Epithelial cell of prostate (primary cell): Measurements from ENCODE around the gene KCNK3.

Experiments
- DNase-seq: peaks from one replicate; pipeline ENCODE4 v3.0.0-alpha.2; 2011; ENCODE audit warnings: low read depth, low spot score
- H3K27ac ChIP-seq: fragments of 450-650 bp; 2 replicates; pipeline ENCODE4 v1.5.1; 2017; ENCODE audit warnings: mild to moderate bottlenecking

The KCNK3 gene

GRCh38 chr2:26724784-26725520 lies 32.4 kb downstream of the KCNK3 start:
- no peak overlapping the region for H3K27ac ChIP-seq
- DNase-seq, result no peak

- DNase-seq, result no peak
- H3K27ac ChIP-seq, result no peak overlapping the region
Observed at GRCh38 chr2:26725521-26725820, 32.9 kb downstream of the KCNK3 start.

GRCh38 chr2:26726228-26726627 lies 33.7 kb downstream of the KCNK3 start:
- DNase-seq, result no peak
- H3K27ac ChIP-seq, result no peak overlapping the region

- no peak for DNase-seq
- no peak overlapping the region for H3K27ac ChIP-seq
Observed at GRCh38 chr2:26727641-26728561, 35.4 kb downstream of the KCNK3 start.

GRCh38 chr2:26729311-26729710 lies 36.8 kb downstream of the KCNK3 start:
- H3K27ac ChIP-seq, result no peak overlapping the region
- DNase-seq, result no peak

GRCh38 chr2:26730549-26731344 lies 38.2 kb downstream of the KCNK3 start:
- no peak for DNase-seq
- H3K27ac ChIP-seq, result no peak overlapping the region

- no peak for DNase-seq
Observed at GRCh38 chr2:26731714-26732113, 39.2 kb downstream of the KCNK3 start.

GRCh38 chr2:26732446-26732845 lies 39.9 kb downstream of the KCNK3 start:
- H3K27ac ChIP-seq, result no peak overlapping the region
- DNase-seq, result no peak

More at GRCh38 chr2:26731714-26732113, 39.2 kb downstream of the KCNK3 start:
- no peak overlapping the region for H3K27ac ChIP-seq

- no peak overlapping the region for H3K27ac ChIP-seq
- DNase-seq, result no peak
Observed at GRCh38 chr2:26733413-26733812, 40.9 kb downstream of the KCNK3 start.

- no peak overlapping the region for H3K27ac ChIP-seq
- DNase-seq, result peak; percentile 14
Observed at GRCh38 chr2:26735097-26735496, 42.6 kb downstream of the KCNK3 start.

GRCh38 chr2:26735883-26736588 lies 43.5 kb downstream of the KCNK3 start:
- H3K27ac ChIP-seq, result no peak overlapping the region
- no peak for DNase-seq

- H3K27ac ChIP-seq, result no peak overlapping the region
- no peak for DNase-seq
Observed at GRCh38 chr2:26737221-26737620, 44.7 kb downstream of the KCNK3 start.

- DNase-seq, result no peak
- H3K27ac ChIP-seq, result no peak overlapping the region
Observed at GRCh38 chr2:26738481-26738880, 46.0 kb downstream of the KCNK3 start.

GRCh38 chr2:26739514-26739913 lies 47.0 kb downstream of the KCNK3 start:
- H3K27ac ChIP-seq, result no peak overlapping the region
- no peak for DNase-seq

- DNase-seq, result no peak
- no peak overlapping the region for H3K27ac ChIP-seq
Observed at GRCh38 chr2:26740346-26740745, 47.8 kb downstream of the KCNK3 start.

- H3K27ac ChIP-seq, result no peak overlapping the region
- no peak for DNase-seq
Observed at GRCh38 chr2:26740890-26741302, 48.4 kb downstream of the KCNK3 start.

- H3K27ac ChIP-seq, result no peak overlapping the region
- DNase-seq, result no peak
Observed at GRCh38 chr2:26742048-26742770, 49.7 kb downstream of the KCNK3 start.

- no peak overlapping the region for H3K27ac ChIP-seq
- DNase-seq, result no peak
Observed at GRCh38 chr2:26743852-26744251, 51.3 kb downstream of the KCNK3 start.

GRCh38 chr2:26744953-26745352 lies 52.4 kb downstream of the KCNK3 start:
- DNase-seq, result no peak
- no peak overlapping the region for H3K27ac ChIP-seq
